K562 (cell line): ENCODE measurements around the gene ARHGAP18. TPM values are rescaled to one million over a fixed set of nuclear protein-coding genes. Genes with fewer than 3 reads are reported as not detected.

ENCODE experiments used
- ATAC-seq: fragments of 200-7000 bp; cut with Tn5 transposase; 3 replicates; pipeline ENCODE4 v1.9.1; 2020; ENCODE audit warnings: moderate library complexity
- BruUV-seq: library from RNA; stranded (reverse); fragments of 400-500 nt; replicated peaks from 2 replicates; lab custom pipeline; 2021; lab: Mats Ljungman, UMichigan
- CTCF ChIA-PET: fragments of 300-600 bp; formaldehyde crosslinking; extraction: SDS; loops from one replicate; lab custom pipeline; 2021; ENCODE audit warnings: low intra/inter-chr PET ratio; lab: Yijun Ruan, JAX
- POLR2A ChIA-PET: fragments of 300-600, 350-650 bp; sonication (Branson Sonifier 250); formaldehyde crosslinking; extraction: SDS; loops from one replicate; lab custom pipeline; 2021; ENCODE audit warnings: antibody characterized with exemption, inconsistent platforms; lab: Yijun Ruan, JAX
- DNase-seq, 4 experiments: peaks; one replicate each; pipeline versions ENCODE4 v3.0.0 to v3.0.0-alpha.2; 2011 to 2018; ENCODE audit warnings: low spot score in 3 of 4, mixed read lengths in 3 of 4; ENCODE audit errors: extremely low read depth in 1 of 4
- FAIRE-seq: peaks from 2 replicates; lab custom pipeline; 2011; peaks lifted over from hg19 to GRCh38; lab: Jason Lieb, UNC
- H2AFZ ChIP-seq: 2 replicates; pipeline ENCODE4 v1.6.0; 2011; ENCODE audit warnings: low read depth, low read length, control low read depth, inconsistent platforms
- H3K27ac ChIP-seq: fragments of 200-600 bp; 3 replicates; pipeline ENCODE4 v1.8.0; 2011; ENCODE audit warnings: low read depth, mild to moderate bottlenecking, control low read depth, inconsistent platforms, low read length, moderate library complexity, mixed read lengths; ENCODE audit errors: extremely low read depth
- H3K27me3 ChIP-seq, 2 experiments: fragments of 300-600 bp in 1 of 2; 2 replicates in 1 of 2; 3 replicates in 1 of 2; pipeline versions ENCODE4 v1.6.0 to v1.8.0; 2011; ENCODE audit warnings: inconsistent platforms in 2 of 2, low read length in 2 of 2, mild to moderate bottlenecking in 1 of 2, mixed read lengths in 1 of 2, moderate library complexity in 1 of 2; ENCODE audit not compliant: control insufficient read depth in 2 of 2, insufficient read depth in 2 of 2
- H3K36me3 ChIP-seq: fragments of 300-600 bp; 3 replicates; pipeline ENCODE4 v1.8.0; 2011; ENCODE audit warnings: mild to moderate bottlenecking, low read length, inconsistent platforms; ENCODE audit not compliant: control insufficient read depth, insufficient read depth
- H3K4me1 ChIP-seq, 2 experiments: fragments of 200-600 bp in 1 of 2; replicated peaks in 1 of 2; 2 replicates in 1 of 2; 3 replicates in 1 of 2; pipeline versions ENCODE4 v1.5.1 to v1.8.0; 2011; ENCODE audit warnings: inconsistent platforms in 2 of 2, low read length in 2 of 2, mild to moderate bottlenecking in 1 of 2, mixed read lengths in 1 of 2, moderate library complexity in 1 of 2; ENCODE audit not compliant: control insufficient read depth in 2 of 2, insufficient read depth in 2 of 2
- H3K4me2 ChIP-seq: 2 replicates; pipeline ENCODE4 v1.6.1; 2011; ENCODE audit warnings: low read length, control low read depth, inconsistent platforms, mixed read lengths; ENCODE audit not compliant: insufficient read depth
- H3K4me3 ChIP-seq: fragments of 200-600 bp; sonication (generic), shearing (Covaris generic); 2 replicates; pipeline ENCODE4 v1.5.1; 2016; ENCODE audit warnings: control low read depth, inconsistent platforms
- H3K79me2 ChIP-seq: fragments of 200-600 bp; 3 replicates; pipeline ENCODE4 v1.8.0; 2011; ENCODE audit warnings: low read length, inconsistent platforms; ENCODE audit not compliant: control insufficient read depth, insufficient read depth
- H3K9ac ChIP-seq, 2 experiments: 2 replicates each; pipeline versions ENCODE4 v1.6.0 to v1.6.1; 2011; ENCODE audit warnings: low read depth in 2 of 2, low read length in 2 of 2, control low read depth in 1 of 2, inconsistent platforms in 1 of 2, mild to moderate bottlenecking in 1 of 2, mixed read lengths in 1 of 2; ENCODE audit not compliant: insufficient read depth in 1 of 2
- H3K9me1 ChIP-seq: one replicate; pipeline ENCODE4 v1.6.0; 2011; ENCODE audit warnings: inconsistent platforms, mild to moderate bottlenecking, low read length, moderate library complexity; ENCODE audit not compliant: control insufficient read depth, insufficient read depth
- H3K9me3 ChIP-seq: replicated peaks from 2 replicates; pipeline ENCODE4 v1.5.1; 2011; ENCODE audit warnings: low read depth, low read length, inconsistent platforms; ENCODE audit not compliant: control insufficient read depth, insufficient read depth
- H4K20me1 ChIP-seq: replicated peaks from 2 replicates; pipeline ENCODE4 v1.6.1; 2011; ENCODE audit warnings: low read length, inconsistent platforms, mixed read lengths; ENCODE audit not compliant: control insufficient read depth, insufficient read depth
- CC2D1A ChIP-seq: fragments of 450-650 bp; IDR thresholded peaks from 2 replicates; pipeline ENCODE4 v1.6.1; 2017; ENCODE audit warnings: mild to moderate bottlenecking
- CHD2 ChIP-seq: IDR thresholded peaks from 2 replicates; pipeline ENCODE4 v1.6.1; 2011; ENCODE audit warnings: low read depth, low read length
- ELK1 ChIP-seq: sonication (generic); formaldehyde crosslinking; IDR thresholded peaks from 2 replicates; pipeline ENCODE4 v1.8.1; 2022; ENCODE audit warnings: missing genetic modification reagents
- MXI1 ChIP-seq: IDR thresholded peaks from 2 replicates; pipeline ENCODE4 v1.6.1; 2011; ENCODE audit warnings: low read depth, mild to moderate bottlenecking, improper control_type of control experiment, low read length
- PRPF4 ChIP-seq: fragments of 200-400 bp; formaldehyde crosslinking; IDR thresholded peaks from one replicate; pipeline ENCODE4 v1.6.1; 2017; ENCODE audit warnings: low read length, low read depth, mild to moderate bottlenecking; ENCODE audit not compliant: insufficient read depth, poor library complexity, severe bottlenecking
- RFX5 ChIP-seq: IDR thresholded peaks from 2 replicates; pipeline ENCODE4 v1.6.1; 2011; ENCODE audit warnings: low read depth, mild to moderate bottlenecking, improper control_type of control experiment, low read length
- SRSF3 ChIP-seq: fragments of 200-400 bp; formaldehyde crosslinking; IDR thresholded peaks from 2 replicates; pipeline ENCODE4 v1.6.1; 2016; ENCODE audit warnings: mild to moderate bottlenecking, low read length, moderate library complexity; ENCODE audit not compliant: insufficient read depth
- U2AF1 ChIP-seq: fragments of 200-400 bp; formaldehyde crosslinking; optimal IDR thresholded peaks from 2 replicates; pipeline ENCODE3; 2017; ENCODE audit warnings: mild to moderate bottlenecking, low read depth, low read length, moderate library complexity
- YY1 ChIP-seq, 3 experiments: IDR thresholded peaks; 2 replicates each; pipeline ENCODE4 v1.6.1; 2011; ENCODE audit warnings: low read length in 2 of 3, mild to moderate bottlenecking in 2 of 3, moderate library complexity in 2 of 3, borderline replicate concordance in 1 of 3, control low read depth in 1 of 3, low read depth in 1 of 3; ENCODE audit not compliant: insufficient read depth in 3 of 3, insufficient replicate concordance in 2 of 3, control insufficient read depth in 1 of 3, insufficient read length in 1 of 3; ENCODE audit errors: extremely low read depth in 1 of 3
- ZNF212 ChIP-seq: fragments of 450-650 bp; formaldehyde crosslinking; IDR thresholded peaks from 2 replicates; pipeline ENCODE4 v1.4.0; 2020; ENCODE audit warnings: mild to moderate bottlenecking
- ZNF277 ChIP-seq: fragments of 250-450 bp; sonication (Bioruptor Pico); IDR thresholded peaks from 2 replicates; pipeline ENCODE4 v1.8.0; 2022; ENCODE audit warnings: inconsistent platforms, mild to moderate bottlenecking, moderate library complexity, borderline replicate concordance
- ZNF445 ChIP-seq: fragments of 250-450 bp; sonication (Bioruptor Pico); IDR thresholded peaks from 2 replicates; pipeline ENCODE4 v1.4.0; 2020; ENCODE audit warnings: low read depth, mild to moderate bottlenecking, moderate library complexity
- ZNF740 ChIP-seq, 3 experiments: fragments of 200-800 bp in 1 of 3; sonication (Bioruptor generic) in 1 of 3; sonication (generic) in 1 of 3; formaldehyde crosslinking in 1 of 3; IDR thresholded peaks; 2 replicates each; pipeline versions ENCODE4 v1.6.1 to v1.8.0; 2016 to 2022; ENCODE audit warnings: mild to moderate bottlenecking in 2 of 3, missing compliant biosample characterization in 2 of 3, missing genetic modification characterization in 2 of 3, missing genetic modification reagents in 1 of 3
- WGBS: fragments of 100-300 bp; shearing (Covaris generic); methylation state at CpG from one replicate; pipeline ENCODE4 v1.1.6; 2016; ENCODE audit warnings: low coverage, mixed read lengths; ENCODE audit not compliant: insufficient coverage; ENCODE audit errors: missing lambda C conversion rate; 5-methylcytosine and 5-hydroxymethylcytosine counted together
- in situ Hi-C: fragments of 300-500 bp; cut with MboI; formaldehyde crosslinking; loops from 4 replicates; pipeline ENCODE4 v1.15.0; 2018; ENCODE audit warnings: inconsistent platforms, mixed read lengths
- intact Hi-C: fragments of 100-400 bp; cut with micrococcal nuclease; formaldehyde crosslinking; loops from 2 replicates; pipeline ENCODE4 v1.14.2; 2022
- polyA plus RNA-seq, 8 experiments: library from polyadenylated mRNA; depleted of rRNA in 4 of 8; stranded (reverse) in 5 of 8; unstranded in 3 of 8; fragments of >200 nt; fragmentation: Nextera tagmentation in 2 of 8; fragmentation: Illumina TruSeq in 1 of 8; extraction: Ambion mirVana in 2 of 8; extraction: Trizol in 1 of 8; gene quantifications; 2 replicates each; pipeline versions ENCODE4 v1.2.1 to v1.2.3, GENCODE V29; 2011 to 2014; ENCODE audit warnings: inconsistent platforms in 1 of 8, missing spikeins in 1 of 8
- total RNA-seq, 7 experiments: library from RNA; depleted of rRNA in 6 of 7; stranded (reverse); fragments of >200 nt in 6 of 7; fragmentation: Illumina TruSeq in 2 of 7; extraction: Trizol in 2 of 7; gene quantifications; 2 replicates each; pipeline versions ENCODE4 v1.2.1 to v1.2.3, GENCODE V29; 2011 to 2021; ENCODE audit warnings: low replicate concordance in 1 of 7

Gene ARHGAP18
- total and polyA plus RNA-seq, 9 of the 15 experiments (the other 6 are each of a cell fraction or from before 2014, with no cell fraction given): 13.3 to 29.7 (median 21.1) TPM

GRCh38 chr6:129603741-129604140, 106.2 kb downstream of the ARHGAP18 start:
- DNase-seq (no peak), ATAC-seq (no peak), FAIRE-seq (no peak)
- 84% methylated on average over 2 of the region's 2 CpGs for WGBS
- H2AFZ ChIP-seq: no peak overlapping the region
- no peak overlapping the region for H3K4me2 ChIP-seq
- no peak overlapping the region for H3K4me3 ChIP-seq
- no peak overlapping the region for H3K9ac ChIP-seq
- H3K9me1 ChIP-seq: no peaks in the 10 kb centered on the region
- intact Hi-C loops (no loop called here), in situ Hi-C loops (no loop called here)
- H3K27me3 ChIP-seq: no peaks in the 10 kb centered on the region
- ChIA-PET CTCF (no interaction called here), POLR2A (interaction anchor here (0.7 kb wide), 1 partner anchor 41 kb away, joined by 3 read pairs; no protein-coding TSS in a partner anchor)
- no peaks in the 10 kb centered on the region for H4K20me1 ChIP-seq
- no peaks in the 10 kb centered on the region for H3K9me3 ChIP-seq
- TF ChIP-seq YY1 (IDR thresholded peaks at IDR 0.05; ENCODE audit: borderline replicate concordance in 1 of 3, control insufficient read depth in 1 of 3, extremely low read depth in 1 of 3, insufficient read depth in 3 of 3, insufficient read length in 1 of 3, insufficient replicate concordance in 2 of 3, low read depth in 1 of 3, low read length in 2 of 3) (no peak), ZNF277 (CRISPR knock-in tag) (no peak), CHD2 (no peak), CC2D1A (no peak), SRSF3 (no peak), RFX5 (no peak), MXI1 (no peak), PRPF4 (no peak), ELK1 (CRISPR knock-in tag) (no peak), ZNF212 (CRISPR knock-in tag) (no peak), ZNF740 (CRISPR knock-in tag; IDR thresholded peaks at IDR 0.05) (no peak), ZNF740 (tag; IDR thresholded peaks at IDR 0.05) (no peak), U2AF1 (no peak), ZNF445 (no peak)
- peaks cover 36% of the 10 kb centered on the region; the same call in 2 of the 3 replicates for H3K36me3 ChIP-seq
- no TSS peak for BruUV-seq
- H3K27ac ChIP-seq: no peak overlapping the region
- 0 out of 5 replicates have a peak, but pooled peaks cover 0 to 2% of the 10 kb centered on the region in 2 experiments for H3K4me1 ChIP-seq
- H3K79me2 ChIP-seq: no peaks in the 10 kb centered on the region
